Kidney (tissue), 14 donors: ENCODE results near the gene LDLRAD3. TPM values are rescaled to one million over a fixed set of nuclear protein-coding genes. Genes with fewer than 3 reads are reported as not detected.

Experiments used
- DNase-seq, 5 donors: peaks; one replicate each; pipeline ENCODE4 v3.0.0-alpha.2; 2013 to 2020
- FAIRE-seq: peaks from 2 replicates; lab custom pipeline; 2012; peaks lifted over from hg19 to GRCh38; lab: Jason Lieb, UNC
- H3K27ac ChIP-seq, 2 donors: one replicate each; pipeline ENCODE4 v1.7.0; 2013; ENCODE audit warnings: low read depth in 2 of 2, low read length in 2 of 2, inconsistent platforms in 1 of 2
- H3K27me3 ChIP-seq: one replicate; pipeline ENCODE4 v1.7.1; 2013; ENCODE audit warnings: low read length, inconsistent platforms; ENCODE audit not compliant: control insufficient read depth, insufficient read depth
- H3K36me3 ChIP-seq, 3 donors: one replicate each; pipeline versions ENCODE4 v1.7.0 to v1.7.1; 2013; ENCODE audit warnings: low read length in 3 of 3, control low read depth in 1 of 3, inconsistent platforms in 1 of 3; ENCODE audit not compliant: insufficient read depth in 3 of 3, control insufficient read depth in 2 of 3
- H3K4me1 ChIP-seq, 3 donors: one replicate each; pipeline versions ENCODE4 v1.7.0 to v1.7.1; 2013; ENCODE audit warnings: low read length in 3 of 3, inconsistent platforms in 1 of 3, low read depth in 1 of 3; ENCODE audit not compliant: control insufficient read depth in 2 of 3, insufficient read depth in 2 of 3
- H3K4me3 ChIP-seq, 3 donors: one replicate each; pipeline versions ENCODE4 v1.7.0 to v1.8.1; 2013; ENCODE audit warnings: low read length in 3 of 3, control low read depth in 1 of 3, inconsistent platforms in 1 of 3
- H3K9ac ChIP-seq, 3 donors: one replicate each; pipeline versions ENCODE4 v1.7.0 to v1.7.1; 2013; ENCODE audit warnings: low read length in 3 of 3, control low read depth in 1 of 3, inconsistent platforms in 1 of 3
- H3K9me3 ChIP-seq, 3 donors: one replicate each; pipeline versions ENCODE4 v1.7.0 to v1.7.1; 2013; ENCODE audit warnings: low read length in 3 of 3, control low read depth in 1 of 3, inconsistent platforms in 1 of 3; ENCODE audit not compliant: control insufficient read depth in 2 of 3, insufficient read depth in 1 of 3
- CTCF ChIP-seq: IDR thresholded peaks from 3 replicates; pipeline ENCODE4 v1.5.1; 2012; ENCODE audit warnings: mild to moderate bottlenecking, moderate library complexity, borderline replicate concordance; ENCODE audit not compliant: insufficient read depth; ENCODE audit errors: extremely low read depth
- intact Hi-C: fragments of 100-400 bp; cut with DNase I; formaldehyde crosslinking; loops from one replicate; pipeline ENCODE4 v1.11.1; 2022
- polyA plus RNA-seq: library from polyadenylated mRNA; stranded (reverse); fragments of 350-450 nt; fragmentation: Illumina TruSeq; extraction: RNeasy Lipid Tissue Mini Kit (QIAGEN cat#74804); gene quantifications from one replicate; pipeline ENCODE4 v1.2.3, GENCODE V29; 2014; ENCODE audit warnings: low read depth, low replicate concordance; ENCODE audit not compliant: insufficient read depth
- total RNA-seq: library from RNA; stranded (reverse); fragmentation: NEBNext Ultra II Directional; extraction: Animal tissue kit (Norgen Biotek cat#: 25700); gene quantifications from one replicate; pipeline ENCODE4 v1.2.1, GENCODE V29; 2021
- donor health status: control.
- donor health status: control.
- donor health status: control.
- donor health status: control.
- donor health status: control.
- donor health status: DM: yes; HTN: yes; CAD: no.
- donor health status: Normal renal cell carcinoma (clear cell type).

Gene LDLRAD3
- total and polyA plus RNA-seq, 2 donors from 2014 or later, result 1.2 to 14.2 TPM

- Histone ChIP-seq H3K9me3 (no peaks in the 10 kb centered on the region), H3K36me3 (no peaks in the 10 kb centered on the region), H3K4me1 (peaks cover 2 to 8% (median 3%) of the 10 kb centered on the region in 3 donors), H3K27me3 (no peaks in the 10 kb centered on the region), H3K4me3 (no peak overlapping the region), H3K27ac (no peak overlapping the region), H3K9ac (no peak overlapping the region)
- FAIRE-seq (no peak), DNase-seq (no peak)
- no peak for TF ChIP-seq CTCF
- intact Hi-C loops, result no loop called here
Observed at GRCh38 chr11:36071917-36072500, 128.1 kb downstream of the LDLRAD3 start.

- DNase-seq (peak; percentile 53 to 80 (median 67)), FAIRE-seq (no peak)
- H3K36me3 ChIP-seq, result no peaks in the 10 kb centered on the region
- TF ChIP-seq CTCF, result no peak
- intact Hi-C loops, result no loop called here
- no peak overlapping the region for H3K27ac ChIP-seq
- H3K9ac ChIP-seq, result no peak overlapping the region
- peaks cover 2 to 8% (median 3%) of the 10 kb centered on the region in 3 donors for H3K4me1 ChIP-seq
- H3K4me3 ChIP-seq, result no peak overlapping the region
- no peaks in the 10 kb centered on the region for H3K27me3 ChIP-seq
- no peaks in the 10 kb centered on the region for H3K9me3 ChIP-seq
Observed at GRCh38 chr11:36073411-36074203, 129.7 kb downstream of the LDLRAD3 start.

GRCh38 chr11:36074941-36075431 is 131.1 kb downstream of the LDLRAD3 start:
- TF ChIP-seq CTCF, result no peak
- H3K4me3 ChIP-seq, result no peak overlapping the region
- H3K9ac ChIP-seq, result no peak overlapping the region
- intact Hi-C loops, result no loop called here
- no peaks in the 10 kb centered on the region for H3K27me3 ChIP-seq
- peak overlapping the region in 1 of 2 donors; percentile 49 for H3K27ac ChIP-seq
- H3K36me3 ChIP-seq, result no peaks in the 10 kb centered on the region
- H3K4me1 ChIP-seq, result peaks cover 0 to 8% (median 2%) of the 10 kb centered on the region in 3 donors
- no peaks in the 10 kb centered on the region for H3K9me3 ChIP-seq
- FAIRE-seq (no peak), DNase-seq (peak in 2 of 5 donors; percentile 58 to 65)
